Activated CD8-positive, alpha-beta T cell treated with anti-CD3 and anti-CD28 coated beads for 36 hours (primary cell): Measurements from ENCODE around the gene HPCAL1. TPM values are rescaled to one million over a fixed set of nuclear protein-coding genes. Genes with fewer than 3 reads are reported as not detected.
"Not testable (repeated sequence)": the region's sequence is repeated elsewhere in the genome, so short reads cannot be mapped to it uniquely, and the experiment has no call there.

Experiments used
- ATAC-seq: fragments of 200-7000 bp; cut with Tn5 transposase; one replicate; pipeline ENCODE4 v1.10.0; 2021; ENCODE audit warnings: mild to moderate bottlenecking, moderate library complexity
- CTCF ChIA-PET: fragments of 350-600 bp; sonication (Branson Sonifier 250); formaldehyde crosslinking; loops from one replicate; lab custom pipeline; 2021; ENCODE audit warnings: antibody characterized with exemption; lab: Charles Lee
- POLR2A ChIA-PET: fragments of 350-600 bp; sonication (Branson Sonifier 250); formaldehyde crosslinking; loops from one replicate; lab custom pipeline; 2021; ENCODE audit warnings: antibody characterized with exemption; lab: Charles Lee
- DNase-seq: peaks from one replicate; pipeline ENCODE4 v3.0.0-alpha.2; 2020
- H3K27ac Mint-ChIP-seq: one replicate; pipeline ENCODE4 v1.8.0; 2021; ENCODE audit warnings: mild to moderate bottlenecking, mixed read lengths
- H3K27me3 Mint-ChIP-seq: one replicate; pipeline ENCODE4 v1.8.0; 2021; ENCODE audit warnings: mixed read lengths
- H3K36me3 Mint-ChIP-seq: one replicate; pipeline ENCODE4 v1.8.0; 2021; ENCODE audit warnings: low read depth, mixed read lengths
- H3K4me1 Mint-ChIP-seq: one replicate; pipeline ENCODE4 v1.8.0; 2021; ENCODE audit warnings: low read depth, mixed read lengths
- H3K4me3 Mint-ChIP-seq: one replicate; pipeline ENCODE4 v1.8.0; 2021; ENCODE audit warnings: mild to moderate bottlenecking, moderate library complexity, mixed read lengths
- H3K9me3 Mint-ChIP-seq: one replicate; pipeline ENCODE4 v1.8.0; 2021; ENCODE audit warnings: mixed read lengths
- intact Hi-C: fragments of 100-400 bp; cut with micrococcal nuclease; formaldehyde crosslinking; loops from one replicate; pipeline ENCODE4 v1.10.0; 2022
- total RNA-seq, 2 experiments: library from RNA; stranded (reverse); gene quantifications; one replicate each; pipeline ENCODE4 v1.2.3, GENCODE V29; 2021
- TF ChIP-seq, protein P1 (sequence below): fragments of 200-600 bp; IDR thresholded peaks from one replicate; pipeline ENCODE4 v1.8.0; 2022; ENCODE audit warnings: antibody characterized with exemption, mild to moderate bottlenecking

The HPCAL1 gene
- total RNA-seq, 2 experiments from 2014 or later: 166 to 170 TPM

- ATAC-seq: no peak
- Mint-ChIP-seq H3K4me3 (no peak overlapping the region), H3K9me3 (no peaks in the 10 kb centered on the region), H3K27ac (no peak overlapping the region), H3K27me3 (no peaks in the 10 kb centered on the region), H3K4me1 (peaks cover 40% of the 10 kb centered on the region), H3K36me3 (peaks cover 53% of the 10 kb centered on the region)
- DNase-seq: no peak
- ChIA-PET POLR2A (interaction anchor here (1.1 to 1.4 kb wide), 2 partner anchors 308 to 314 kb away, joined by 4 to 7 read pairs; no protein-coding TSS in a partner anchor), CTCF (interaction anchor here (1.4 to 3.3 kb wide), 2 partner anchors 32 to 368 kb away, joined by 3 to 17 read pairs; no protein-coding TSS in a partner anchor)
- intact Hi-C loops: no loop called here
- TF ChIP-seq, protein P1, sequence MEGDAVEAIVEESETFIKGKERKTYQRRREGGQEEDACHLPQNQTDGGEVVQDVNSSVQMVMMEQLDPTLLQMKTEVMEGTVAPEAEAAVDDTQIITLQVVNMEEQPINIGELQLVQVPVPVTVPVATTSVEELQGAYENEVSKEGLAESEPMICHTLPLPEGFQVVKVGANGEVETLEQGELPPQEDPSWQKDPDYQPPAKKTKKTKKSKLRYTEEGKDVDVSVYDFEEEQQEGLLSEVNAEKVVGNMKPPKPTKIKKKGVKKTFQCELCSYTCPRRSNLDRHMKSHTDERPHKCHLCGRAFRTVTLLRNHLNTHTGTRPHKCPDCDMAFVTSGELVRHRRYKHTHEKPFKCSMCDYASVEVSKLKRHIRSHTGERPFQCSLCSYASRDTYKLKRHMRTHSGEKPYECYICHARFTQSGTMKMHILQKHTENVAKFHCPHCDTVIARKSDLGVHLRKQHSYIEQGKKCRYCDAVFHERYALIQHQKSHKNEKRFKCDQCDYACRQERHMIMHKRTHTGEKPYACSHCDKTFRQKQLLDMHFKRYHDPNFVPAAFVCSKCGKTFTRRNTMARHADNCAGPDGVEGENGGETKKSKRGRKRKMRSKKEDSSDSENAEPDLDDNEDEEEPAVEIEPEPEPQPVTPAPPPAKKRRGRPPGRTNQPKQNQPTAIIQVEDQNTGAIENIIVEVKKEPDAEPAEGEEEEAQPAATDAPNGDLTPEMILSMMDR: no peak
Measured at GRCh38 chr2:10440736-10441135, 138.0 kb downstream of the HPCAL1 start.

DNA sequence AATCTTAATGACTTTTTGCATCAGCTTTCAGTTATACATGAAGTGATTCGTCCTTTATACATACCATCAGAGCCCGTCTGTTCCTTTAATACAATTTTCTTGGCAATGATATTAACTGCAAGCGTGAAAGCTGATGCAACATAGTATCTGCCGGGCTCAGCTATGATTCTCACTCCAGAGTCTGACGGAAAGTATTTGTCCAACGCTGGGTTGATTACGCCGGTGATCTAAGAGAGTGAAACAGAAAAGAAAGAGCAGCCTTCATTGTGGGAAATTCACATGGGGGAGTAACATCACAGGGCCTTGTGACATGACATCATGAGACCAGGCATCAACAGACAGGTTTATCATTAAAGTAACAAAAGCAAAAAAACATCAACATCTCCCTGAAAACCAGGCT is 139.2 kb downstream of the HPCAL1 start:
- peak; percentile 48 for ATAC-seq
- DNase-seq: peak; percentile 59
- CTCF ChIA-PET: interaction anchor here (1.4 to 1.6 kb wide), 2 partner anchors 9 to 33 kb away, joined by 3 to 4 read pairs; no protein-coding TSS in a partner anchor

DNA sequence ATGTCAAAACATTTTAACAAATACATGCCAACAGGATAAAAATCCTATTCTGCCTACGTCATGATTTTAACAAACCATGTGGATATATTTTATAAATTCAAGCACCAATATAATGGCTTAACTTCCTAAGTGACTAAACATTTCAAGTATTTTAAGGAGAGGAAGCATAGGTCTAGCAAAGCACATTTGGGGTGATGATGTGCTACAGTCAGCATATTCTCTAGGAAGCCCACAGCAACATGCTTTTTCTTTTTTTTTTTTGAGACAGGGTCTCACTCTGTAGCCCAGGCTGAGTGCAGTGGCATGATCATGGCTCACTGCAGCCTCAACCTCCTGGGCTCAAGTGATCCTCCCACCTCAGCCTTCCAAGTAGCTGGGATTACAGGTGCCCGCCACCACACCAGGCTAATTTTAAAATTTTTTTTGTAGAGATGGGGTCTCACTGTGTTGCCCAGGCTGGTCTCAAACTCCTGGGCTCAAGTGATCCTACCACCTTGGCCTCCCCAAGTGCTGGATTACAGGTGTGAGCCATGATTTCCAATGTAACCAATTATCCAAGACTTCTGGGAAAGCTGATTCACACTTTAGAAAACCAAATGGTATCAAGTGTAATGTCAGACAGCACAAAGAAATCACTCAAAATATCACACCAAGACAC is 139.9 kb downstream of the HPCAL1 start:
- ATAC-seq, POLR2A ChIA-PET, H3K4me3 Mint-ChIP-seq, H3K27me3 Mint-ChIP-seq, DNase-seq, intact Hi-C loops, H3K9me3 Mint-ChIP-seq: not testable (repeated sequence)
- H3K36me3 Mint-ChIP-seq: peaks cover 62% of the 10 kb centered on the region
- CTCF ChIA-PET: interaction anchor here (1.4 to 1.6 kb wide), 2 partner anchors 10 to 33 kb away, joined by 3 to 4 read pairs; no protein-coding TSS in a partner anchor
- H3K27ac Mint-ChIP-seq: peak overlapping the region; percentile 89
- peaks cover 48% of the 10 kb centered on the region for H3K4me1 Mint-ChIP-seq

More for the DNA sequence above, 139.2 kb downstream of the HPCAL1 start:
- Mint-ChIP-seq H3K36me3 (peaks cover 58% of the 10 kb centered on the region), H3K9me3 (no peaks in the 10 kb centered on the region), H3K4me3 (no peak overlapping the region), H3K4me1 (peaks cover 46% of the 10 kb centered on the region), H3K27me3 (no peaks in the 10 kb centered on the region), H3K27ac (peak overlapping the region; percentile 89)
- POLR2A ChIA-PET: interaction anchor here (0.6 kb wide), 1 partner anchor 137 kb away, joined by 3 read pairs; no protein-coding TSS in a partner anchor
- intact Hi-C loops: no loop called here
- TF ChIP-seq, protein P1: no peak

- ChIA-PET CTCF (interaction anchor here (1.2 to 5.8 kb wide), 5 partner anchors 9 to 372 kb away, joined by 5 to 51 read pairs (median 8); no protein-coding TSS in a partner anchor), POLR2A (interaction anchor here (0.9 to 4.7 kb wide), 6 partner anchors 12 to 319 kb away, joined by 3 to 32 read pairs (median 4); partner anchors contain the start of genes NOL10 and RRM2)
- peaks cover 48% of the 10 kb centered on the region for H3K4me1 Mint-ChIP-seq
Measured at GRCh38 chr2:10444463-10444862, 141.8 kb downstream of the HPCAL1 start.

DNA sequence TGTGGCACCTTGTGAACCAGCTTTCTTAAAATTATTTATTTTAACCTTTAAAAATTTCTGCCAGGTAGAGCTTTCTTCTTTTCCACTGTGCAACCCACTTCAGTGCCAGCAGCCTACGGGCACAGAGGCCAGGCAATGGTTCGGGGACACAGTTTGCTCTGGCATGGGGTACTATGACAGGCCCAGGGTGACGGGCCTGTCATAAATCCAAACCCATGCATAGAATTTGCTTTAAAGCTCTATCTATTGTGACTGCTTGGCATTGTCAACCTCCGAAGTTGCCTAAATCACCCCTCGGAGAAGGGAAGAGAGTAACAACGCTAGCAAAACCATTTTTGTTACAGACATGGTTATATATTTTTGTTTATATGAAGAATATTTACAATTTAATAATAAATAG is 143.9 kb downstream of the HPCAL1 start:
- TF ChIP-seq, protein P1: no peak
- peak overlapping the region; percentile 66 for H3K27ac Mint-ChIP-seq
- peaks cover 55% of the 10 kb centered on the region for H3K36me3 Mint-ChIP-seq
- ATAC-seq (no peak), DNase-seq (no peak)
- no peaks in the 10 kb centered on the region for H3K27me3 Mint-ChIP-seq
- CTCF ChIA-PET: interaction anchor here (0.9 to 5.8 kb wide), 8 partner anchors 11 to 374 kb away, joined by 3 to 51 read pairs (median 4); partner anchors contain the start of gene HPCAL1
- no peaks in the 10 kb centered on the region for H3K9me3 Mint-ChIP-seq
- H3K4me3 Mint-ChIP-seq: peak overlapping the region; percentile 80
- intact Hi-C loops: loop anchor here (5.0 kb wide), 2 partner anchors 211 to 324 kb away; partner anchors contain the start of gene RRM2
- peaks cover 57% of the 10 kb centered on the region for H3K4me1 Mint-ChIP-seq
- POLR2A ChIA-PET: interaction anchor here (0.7 to 4.7 kb wide), 16 partner anchors 12 to 366 kb away, joined by 3 to 32 read pairs (median 5); partner anchors contain the start of genes NOL10, PDIA6 and RRM2

More at GRCh38 chr2:10444463-10444862, 141.8 kb downstream of the HPCAL1 start:
- Mint-ChIP-seq H3K27me3 (no peaks in the 10 kb centered on the region), H3K36me3 (peaks cover 62% of the 10 kb centered on the region), H3K27ac (peak overlapping the region; percentile 72), H3K9me3 (no peaks in the 10 kb centered on the region), H3K4me3 (peak overlapping the region; percentile 80)
- TF ChIP-seq, protein P1: no peak
- DNase-seq (peak; percentile 86), ATAC-seq (peak; percentile 15)
- intact Hi-C loops: no loop called here
